ENCODE measurements around the gene TLCD2. TPM values are rescaled to one million over a fixed set of nuclear protein-coding genes. Genes with fewer than 3 reads are reported as not detected.

Gene TLCD2
- total RNA-seq, 1 experiment from 2014 or later, result 1.9 TPM

DNA sequence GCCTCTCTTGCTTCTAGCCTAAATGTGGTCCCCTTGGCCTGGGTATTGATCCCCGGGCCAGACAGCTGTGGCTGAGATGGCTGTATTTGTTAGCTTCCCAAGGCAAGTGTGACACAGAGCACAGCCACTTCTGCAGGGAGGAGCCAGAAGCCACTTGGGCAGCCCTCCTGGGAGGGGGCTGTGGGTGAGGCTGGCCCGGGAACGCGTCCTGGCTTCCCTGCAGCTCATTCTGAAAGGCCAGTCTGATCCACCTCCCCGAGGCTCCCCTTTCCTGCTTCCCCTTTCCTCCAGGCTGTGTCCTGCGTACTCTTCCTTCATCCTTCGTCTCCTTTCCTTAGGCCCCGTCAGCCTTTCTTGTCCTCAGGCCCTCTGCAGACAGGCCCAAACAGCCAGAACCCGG is 40.5 kb upstream of the TLCD2 start (continued):
- TF ChIP-seq, protein P1, sequence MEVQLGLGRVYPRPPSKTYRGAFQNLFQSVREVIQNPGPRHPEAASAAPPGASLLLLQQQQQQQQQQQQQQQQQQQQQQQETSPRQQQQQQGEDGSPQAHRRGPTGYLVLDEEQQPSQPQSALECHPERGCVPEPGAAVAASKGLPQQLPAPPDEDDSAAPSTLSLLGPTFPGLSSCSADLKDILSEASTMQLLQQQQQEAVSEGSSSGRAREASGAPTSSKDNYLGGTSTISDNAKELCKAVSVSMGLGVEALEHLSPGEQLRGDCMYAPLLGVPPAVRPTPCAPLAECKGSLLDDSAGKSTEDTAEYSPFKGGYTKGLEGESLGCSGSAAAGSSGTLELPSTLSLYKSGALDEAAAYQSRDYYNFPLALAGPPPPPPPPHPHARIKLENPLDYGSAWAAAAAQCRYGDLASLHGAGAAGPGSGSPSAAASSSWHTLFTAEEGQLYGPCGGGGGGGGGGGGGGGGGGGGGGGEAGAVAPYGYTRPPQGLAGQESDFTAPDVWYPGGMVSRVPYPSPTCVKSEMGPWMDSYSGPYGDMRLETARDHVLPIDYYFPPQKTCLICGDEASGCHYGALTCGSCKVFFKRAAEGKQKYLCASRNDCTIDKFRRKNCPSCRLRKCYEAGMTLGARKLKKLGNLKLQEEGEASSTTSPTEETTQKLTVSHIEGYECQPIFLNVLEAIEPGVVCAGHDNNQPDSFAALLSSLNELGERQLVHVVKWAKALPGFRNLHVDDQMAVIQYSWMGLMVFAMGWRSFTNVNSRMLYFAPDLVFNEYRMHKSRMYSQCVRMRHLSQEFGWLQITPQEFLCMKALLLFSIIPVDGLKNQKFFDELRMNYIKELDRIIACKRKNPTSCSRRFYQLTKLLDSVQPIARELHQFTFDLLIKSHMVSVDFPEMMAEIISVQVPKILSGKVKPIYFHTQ (CRISPR knock-in tag; IDR thresholded peaks at IDR 0.05), result no peak
- TF ChIP-seq, protein P2, sequence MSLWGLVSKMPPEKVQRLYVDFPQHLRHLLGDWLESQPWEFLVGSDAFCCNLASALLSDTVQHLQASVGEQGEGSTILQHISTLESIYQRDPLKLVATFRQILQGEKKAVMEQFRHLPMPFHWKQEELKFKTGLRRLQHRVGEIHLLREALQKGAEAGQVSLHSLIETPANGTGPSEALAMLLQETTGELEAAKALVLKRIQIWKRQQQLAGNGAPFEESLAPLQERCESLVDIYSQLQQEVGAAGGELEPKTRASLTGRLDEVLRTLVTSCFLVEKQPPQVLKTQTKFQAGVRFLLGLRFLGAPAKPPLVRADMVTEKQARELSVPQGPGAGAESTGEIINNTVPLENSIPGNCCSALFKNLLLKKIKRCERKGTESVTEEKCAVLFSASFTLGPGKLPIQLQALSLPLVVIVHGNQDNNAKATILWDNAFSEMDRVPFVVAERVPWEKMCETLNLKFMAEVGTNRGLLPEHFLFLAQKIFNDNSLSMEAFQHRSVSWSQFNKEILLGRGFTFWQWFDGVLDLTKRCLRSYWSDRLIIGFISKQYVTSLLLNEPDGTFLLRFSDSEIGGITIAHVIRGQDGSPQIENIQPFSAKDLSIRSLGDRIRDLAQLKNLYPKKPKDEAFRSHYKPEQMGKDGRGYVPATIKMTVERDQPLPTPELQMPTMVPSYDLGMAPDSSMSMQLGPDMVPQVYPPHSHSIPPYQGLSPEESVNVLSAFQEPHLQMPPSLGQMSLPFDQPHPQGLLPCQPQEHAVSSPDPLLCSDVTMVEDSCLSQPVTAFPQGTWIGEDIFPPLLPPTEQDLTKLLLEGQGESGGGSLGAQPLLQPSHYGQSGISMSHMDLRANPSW (CRISPR knock-in tag; conservative IDR thresholded peaks at IDR 0.05; ENCODE audit: low read depth), result no peak
- TF ChIP-seq NR2C2 (CRISPR knock-in tag; IDR thresholded peaks at IDR 0.05), result no peak
- TF ChIP-seq TEAD1 (CRISPR knock-in tag; IDR thresholded peaks at IDR 0.05), result no peak
- TF ChIP-seq ZNF317 (CRISPR knock-in tag; IDR thresholded peaks at IDR 0.05; ENCODE audit: borderline replicate concordance, low read depth), result no peak
- TF ChIP-seq, protein P3, sequence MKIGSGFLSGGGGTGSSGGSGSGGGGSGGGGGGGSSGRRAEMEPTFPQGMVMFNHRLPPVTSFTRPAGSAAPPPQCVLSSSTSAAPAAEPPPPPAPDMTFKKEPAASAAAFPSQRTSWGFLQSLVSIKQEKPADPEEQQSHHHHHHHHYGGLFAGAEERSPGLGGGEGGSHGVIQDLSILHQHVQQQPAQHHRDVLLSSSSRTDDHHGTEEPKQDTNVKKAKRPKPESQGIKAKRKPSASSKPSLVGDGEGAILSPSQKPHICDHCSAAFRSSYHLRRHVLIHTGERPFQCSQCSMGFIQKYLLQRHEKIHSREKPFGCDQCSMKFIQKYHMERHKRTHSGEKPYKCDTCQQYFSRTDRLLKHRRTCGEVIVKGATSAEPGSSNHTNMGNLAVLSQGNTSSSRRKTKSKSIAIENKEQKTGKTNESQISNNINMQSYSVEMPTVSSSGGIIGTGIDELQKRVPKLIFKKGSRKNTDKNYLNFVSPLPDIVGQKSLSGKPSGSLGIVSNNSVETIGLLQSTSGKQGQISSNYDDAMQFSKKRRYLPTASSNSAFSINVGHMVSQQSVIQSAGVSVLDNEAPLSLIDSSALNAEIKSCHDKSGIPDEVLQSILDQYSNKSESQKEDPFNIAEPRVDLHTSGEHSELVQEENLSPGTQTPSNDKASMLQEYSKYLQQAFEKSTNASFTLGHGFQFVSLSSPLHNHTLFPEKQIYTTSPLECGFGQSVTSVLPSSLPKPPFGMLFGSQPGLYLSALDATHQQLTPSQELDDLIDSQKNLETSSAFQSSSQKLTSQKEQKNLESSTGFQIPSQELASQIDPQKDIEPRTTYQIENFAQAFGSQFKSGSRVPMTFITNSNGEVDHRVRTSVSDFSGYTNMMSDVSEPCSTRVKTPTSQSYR (CRISPR knock-in tag; IDR thresholded peaks at IDR 0.05), result no peak
- no peak for TF ChIP-seq ZNF263 (CRISPR knock-in tag; IDR thresholded peaks at IDR 0.05; ENCODE audit: low read depth)
- no peak for TF ChIP-seq ZNF219 (CRISPR knock-in tag; IDR thresholded peaks at IDR 0.05; ENCODE audit: borderline replicate concordance)
- no peak for TF ChIP-seq ZNF671 (CRISPR knock-in tag; IDR thresholded peaks at IDR 0.05)
- TF ChIP-seq, protein P4, sequence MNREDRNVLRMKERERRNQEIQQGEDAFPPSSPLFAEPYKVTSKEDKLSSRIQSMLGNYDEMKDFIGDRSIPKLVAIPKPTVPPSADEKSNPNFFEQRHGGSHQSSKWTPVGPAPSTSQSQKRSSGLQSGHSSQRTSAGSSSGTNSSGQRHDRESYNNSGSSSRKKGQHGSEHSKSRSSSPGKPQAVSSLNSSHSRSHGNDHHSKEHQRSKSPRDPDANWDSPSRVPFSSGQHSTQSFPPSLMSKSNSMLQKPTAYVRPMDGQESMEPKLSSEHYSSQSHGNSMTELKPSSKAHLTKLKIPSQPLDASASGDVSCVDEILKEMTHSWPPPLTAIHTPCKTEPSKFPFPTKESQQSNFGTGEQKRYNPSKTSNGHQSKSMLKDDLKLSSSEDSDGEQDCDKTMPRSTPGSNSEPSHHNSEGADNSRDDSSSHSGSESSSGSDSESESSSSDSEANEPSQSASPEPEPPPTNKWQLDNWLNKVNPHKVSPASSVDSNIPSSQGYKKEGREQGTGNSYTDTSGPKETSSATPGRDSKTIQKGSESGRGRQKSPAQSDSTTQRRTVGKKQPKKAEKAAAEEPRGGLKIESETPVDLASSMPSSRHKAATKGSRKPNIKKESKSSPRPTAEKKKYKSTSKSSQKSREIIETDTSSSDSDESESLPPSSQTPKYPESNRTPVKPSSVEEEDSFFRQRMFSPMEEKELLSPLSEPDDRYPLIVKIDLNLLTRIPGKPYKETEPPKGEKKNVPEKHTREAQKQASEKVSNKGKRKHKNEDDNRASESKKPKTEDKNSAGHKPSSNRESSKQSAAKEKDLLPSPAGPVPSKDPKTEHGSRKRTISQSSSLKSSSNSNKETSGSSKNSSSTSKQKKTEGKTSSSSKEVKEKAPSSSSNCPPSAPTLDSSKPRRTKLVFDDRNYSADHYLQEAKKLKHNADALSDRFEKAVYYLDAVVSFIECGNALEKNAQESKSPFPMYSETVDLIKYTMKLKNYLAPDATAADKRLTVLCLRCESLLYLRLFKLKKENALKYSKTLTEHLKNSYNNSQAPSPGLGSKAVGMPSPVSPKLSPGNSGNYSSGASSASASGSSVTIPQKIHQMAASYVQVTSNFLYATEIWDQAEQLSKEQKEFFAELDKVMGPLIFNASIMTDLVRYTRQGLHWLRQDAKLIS (CRISPR knock-in tag; IDR thresholded peaks at IDR 0.05; ENCODE audit: borderline replicate concordance), result no peak

DNA sequence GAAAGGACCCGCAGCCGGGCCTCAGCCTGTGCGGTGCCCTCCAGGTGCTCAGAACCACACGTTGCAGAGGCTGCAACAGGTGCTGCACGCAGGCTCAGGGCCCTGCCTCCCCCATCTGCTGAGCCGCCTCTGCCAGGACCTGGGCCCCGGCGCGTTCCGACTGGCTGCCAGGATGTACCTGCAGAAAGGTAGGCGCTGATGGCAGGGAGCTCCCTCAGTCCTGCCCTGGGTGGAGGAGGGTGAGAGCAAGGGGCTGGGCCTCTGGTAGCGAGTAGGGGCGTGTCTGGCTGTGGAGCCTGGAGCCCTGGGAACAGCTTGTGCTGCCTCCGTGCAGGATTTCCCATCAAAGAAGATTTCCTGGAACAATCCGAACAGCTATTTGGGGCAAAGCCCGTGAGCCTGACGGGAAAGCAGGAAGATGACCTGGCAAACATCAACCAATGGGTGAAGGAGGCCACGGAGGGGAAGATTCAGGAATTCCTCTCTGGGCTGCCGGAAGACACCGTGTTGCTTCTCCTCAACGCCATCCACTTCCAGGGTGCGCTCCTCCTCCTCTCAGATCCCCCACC is 36.9 kb upstream of the TLCD2 start:
- DNase-seq (ENCODE audit: low spot score) (no peak), ATAC-seq (peak; percentile 76)
- H3K9me3 Mint-ChIP-seq, result no peaks in the 10 kb centered on the region
- POLR2A ChIA-PET, result interaction anchor here (0.5 to 1.7 kb wide), 3 partner anchors 15 to 30 kb away, joined by 3 to 4 read pairs (median 3); no protein-coding TSS in a partner anchor
- no peaks in the 10 kb centered on the region for H3K27me3 Mint-ChIP-seq (ENCODE audit: low read depth)
- H3K36me3 Mint-ChIP-seq, result no peaks in the 10 kb centered on the region
- no peak overlapping the region for H3K27ac Mint-ChIP-seq
- CTCF ChIA-PET, result interaction anchor here (0.6 to 1.5 kb wide), 7 partner anchors 9 to 174 kb away, joined by 3 to 6 read pairs (median 5); partner anchors contain the start of gene SERPINF1
- H3K4me1 Mint-ChIP-seq, result peaks cover 3% of the 10 kb centered on the region
- no peak overlapping the region for H3K4me3 Mint-ChIP-seq
- TF ChIP-seq, protein P5, sequence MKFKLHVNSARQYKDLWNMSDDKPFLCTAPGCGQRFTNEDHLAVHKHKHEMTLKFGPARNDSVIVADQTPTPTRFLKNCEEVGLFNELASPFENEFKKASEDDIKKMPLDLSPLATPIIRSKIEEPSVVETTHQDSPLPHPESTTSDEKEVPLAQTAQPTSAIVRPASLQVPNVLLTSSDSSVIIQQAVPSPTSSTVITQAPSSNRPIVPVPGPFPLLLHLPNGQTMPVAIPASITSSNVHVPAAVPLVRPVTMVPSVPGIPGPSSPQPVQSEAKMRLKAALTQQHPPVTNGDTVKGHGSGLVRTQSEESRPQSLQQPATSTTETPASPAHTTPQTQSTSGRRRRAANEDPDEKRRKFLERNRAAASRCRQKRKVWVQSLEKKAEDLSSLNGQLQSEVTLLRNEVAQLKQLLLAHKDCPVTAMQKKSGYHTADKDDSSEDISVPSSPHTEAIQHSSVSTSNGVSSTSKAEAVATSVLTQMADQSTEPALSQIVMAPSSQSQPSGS (CRISPR knock-in tag; IDR thresholded peaks at IDR 0.05; ENCODE audit: borderline replicate concordance, low read depth), result no peak
- TF ChIP-seq, protein P6, sequence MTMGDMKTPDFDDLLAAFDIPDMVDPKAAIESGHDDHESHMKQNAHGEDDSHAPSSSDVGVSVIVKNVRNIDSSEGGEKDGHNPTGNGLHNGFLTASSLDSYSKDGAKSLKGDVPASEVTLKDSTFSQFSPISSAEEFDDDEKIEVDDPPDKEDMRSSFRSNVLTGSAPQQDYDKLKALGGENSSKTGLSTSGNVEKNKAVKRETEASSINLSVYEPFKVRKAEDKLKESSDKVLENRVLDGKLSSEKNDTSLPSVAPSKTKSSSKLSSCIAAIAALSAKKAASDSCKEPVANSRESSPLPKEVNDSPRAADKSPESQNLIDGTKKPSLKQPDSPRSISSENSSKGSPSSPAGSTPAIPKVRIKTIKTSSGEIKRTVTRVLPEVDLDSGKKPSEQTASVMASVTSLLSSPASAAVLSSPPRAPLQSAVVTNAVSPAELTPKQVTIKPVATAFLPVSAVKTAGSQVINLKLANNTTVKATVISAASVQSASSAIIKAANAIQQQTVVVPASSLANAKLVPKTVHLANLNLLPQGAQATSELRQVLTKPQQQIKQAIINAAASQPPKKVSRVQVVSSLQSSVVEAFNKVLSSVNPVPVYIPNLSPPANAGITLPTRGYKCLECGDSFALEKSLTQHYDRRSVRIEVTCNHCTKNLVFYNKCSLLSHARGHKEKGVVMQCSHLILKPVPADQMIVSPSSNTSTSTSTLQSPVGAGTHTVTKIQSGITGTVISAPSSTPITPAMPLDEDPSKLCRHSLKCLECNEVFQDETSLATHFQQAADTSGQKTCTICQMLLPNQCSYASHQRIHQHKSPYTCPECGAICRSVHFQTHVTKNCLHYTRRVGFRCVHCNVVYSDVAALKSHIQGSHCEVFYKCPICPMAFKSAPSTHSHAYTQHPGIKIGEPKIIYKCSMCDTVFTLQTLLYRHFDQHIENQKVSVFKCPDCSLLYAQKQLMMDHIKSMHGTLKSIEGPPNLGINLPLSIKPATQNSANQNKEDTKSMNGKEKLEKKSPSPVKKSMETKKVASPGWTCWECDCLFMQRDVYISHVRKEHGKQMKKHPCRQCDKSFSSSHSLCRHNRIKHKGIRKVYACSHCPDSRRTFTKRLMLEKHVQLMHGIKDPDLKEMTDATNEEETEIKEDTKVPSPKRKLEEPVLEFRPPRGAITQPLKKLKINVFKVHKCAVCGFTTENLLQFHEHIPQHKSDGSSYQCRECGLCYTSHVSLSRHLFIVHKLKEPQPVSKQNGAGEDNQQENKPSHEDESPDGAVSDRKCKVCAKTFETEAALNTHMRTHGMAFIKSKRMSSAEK (CRISPR knock-in tag; IDR thresholded peaks at IDR 0.05; ENCODE audit: borderline replicate concordance), result no peak
- no peak for TF ChIP-seq ZNF671 (CRISPR knock-in tag; IDR thresholded peaks at IDR 0.05)
- TF ChIP-seq NFE2L1 (CRISPR knock-in tag; IDR thresholded peaks at IDR 0.05), result no peak
- TF ChIP-seq EMX1 (CRISPR knock-in tag; IDR thresholded peaks at IDR 0.05), result no peak
- no peak for TF ChIP-seq TP53 (CRISPR knock-in tag; IDR thresholded peaks at IDR 0.05)

Measured in WTC11 (cell line).